Naive thymus-derived CD4-positive, alpha-beta T cell (primary cell): ENCODE measurements around the gene TMEM120B. TPM values are rescaled to one million over a fixed set of nuclear protein-coding genes. Genes with fewer than 3 reads are reported as not detected.
"Not testable (repeated sequence)": the region's sequence is repeated elsewhere in the genome, so short reads cannot be mapped to it uniquely, and the experiment has no call there.

Experiments used
- ATAC-seq: fragments of 150-1000 bp; cut with Tn5 transposase; 2 replicates; pipeline ENCODE4 v1.10.0; 2021; ENCODE audit warnings: mild to moderate bottlenecking, moderate library complexity
- CTCF ChIA-PET: fragments of 350-600 bp; sonication (Branson Sonifier 250); formaldehyde crosslinking; loops from one replicate; lab custom pipeline; 2021; ENCODE audit warnings: antibody characterized with exemption; lab: Charles Lee
- POLR2A ChIA-PET: fragments of 350-600 bp; sonication (Branson Sonifier 250); formaldehyde crosslinking; loops from one replicate; lab custom pipeline; 2021; ENCODE audit warnings: antibody characterized with exemption, inconsistent platforms; lab: Charles Lee
- DNase-seq, 9 donors: peaks; one replicate each; pipeline versions ENCODE4 v3.0.0 to v3.0.0-alpha.2; 2020 to 2022; ENCODE audit warnings: mixed read lengths in 1 of 9
- H3K27ac ChIP-seq: one replicate; pipeline ENCODE4 v1.7.0; 2013; ENCODE audit warnings: mild to moderate bottlenecking, low read depth, low read length, moderate library complexity
- H3K27me3 ChIP-seq, 2 donors: one replicate each; pipeline ENCODE4 v1.7.0; 2013; ENCODE audit warnings: low read length in 2 of 2, mild to moderate bottlenecking in 2 of 2, moderate library complexity in 2 of 2; ENCODE audit not compliant: control insufficient read depth in 2 of 2, insufficient read depth in 2 of 2
- H3K36me3 ChIP-seq, 3 experiments: 1 replicate in 2 of 3; 2 replicates in 1 of 3; pipeline ENCODE4 v1.7.0; 2013; ENCODE audit warnings: low read length in 3 of 3, mild to moderate bottlenecking in 3 of 3, moderate library complexity in 1 of 3; ENCODE audit not compliant: insufficient read depth in 3 of 3, control insufficient read depth in 2 of 3
- H3K4me1 ChIP-seq, 2 donors: one replicate each; pipeline ENCODE4 v1.7.0; 2013; ENCODE audit warnings: low read length in 2 of 2, mild to moderate bottlenecking in 2 of 2, moderate library complexity in 1 of 2; ENCODE audit not compliant: control insufficient read depth in 2 of 2, insufficient read depth in 2 of 2
- H3K4me3 ChIP-seq: 2 replicates; pipeline ENCODE4 v1.7.0; 2013; ENCODE audit warnings: mild to moderate bottlenecking, low read length
- H3K9me3 ChIP-seq, 3 experiments: 1 replicate in 2 of 3; 2 replicates in 1 of 3; pipeline ENCODE4 v1.7.0; 2013; ENCODE audit warnings: low read length in 3 of 3; ENCODE audit not compliant: control insufficient read depth in 2 of 3
- H3K27ac Mint-ChIP-seq, 9 donors: one replicate each; pipeline ENCODE4 v1.8.0; 2020 to 2022; ENCODE audit warnings: mixed read lengths in 9 of 9, mild to moderate bottlenecking in 8 of 9, moderate library complexity in 5 of 9, inconsistent platforms in 2 of 9
- H3K27me3 Mint-ChIP-seq, 5 donors: one replicate each; pipeline ENCODE4 v1.8.0; 2021 to 2022; ENCODE audit warnings: mixed read lengths in 5 of 5, mild to moderate bottlenecking in 1 of 5
- H3K36me3 Mint-ChIP-seq, 5 donors: one replicate each; pipeline ENCODE4 v1.8.0; 2020 to 2022; ENCODE audit warnings: mixed read lengths in 5 of 5, mild to moderate bottlenecking in 3 of 5, inconsistent platforms in 1 of 5
- H3K4me1 Mint-ChIP-seq, 7 donors: one replicate each; pipeline ENCODE4 v1.8.0; 2020 to 2022; ENCODE audit warnings: mixed read lengths in 7 of 7, mild to moderate bottlenecking in 3 of 7, inconsistent platforms in 1 of 7
- H3K4me3 Mint-ChIP-seq, 10 donors: one replicate each; pipeline ENCODE4 v1.8.0; 2020 to 2022; ENCODE audit warnings: mild to moderate bottlenecking in 10 of 10, mixed read lengths in 10 of 10, moderate library complexity in 6 of 10, inconsistent platforms in 2 of 10
- H3K9me3 Mint-ChIP-seq, 11 donors: one replicate each; pipeline ENCODE4 v1.8.0; 2020 to 2022; ENCODE audit warnings: mixed read lengths in 11 of 11, mild to moderate bottlenecking in 4 of 11, inconsistent platforms in 1 of 11, moderate library complexity in 1 of 11
- intact Hi-C, 2 donors: fragments of 100-400 bp; cut with micrococcal nuclease; formaldehyde crosslinking; loops; one replicate each; pipeline ENCODE4 v1.15.1; 2023
- polyA plus RNA-seq, 2 donors: library from polyadenylated mRNA; unstranded; fragments of 300-500 nt; fragmentation: Illumina TruSeq; gene quantifications; one replicate each; pipeline ENCODE4 v1.2.3, GENCODE V29; 2021
- total RNA-seq, 6 experiments: library from RNA in 5 of 6; stranded (reverse) in 5 of 6; gene quantifications; 1 replicate in 5 of 6; 2 replicates in 1 of 6; pipeline ENCODE4 v1.2.3 and lab custom pipeline; 2021 to 2026

TMEM120B gene
- total and polyA plus RNA-seq, 7 experiments from 2014 or later: 1.3 to 14.3 (median 8.9) TPM

- Histone ChIP-seq H3K4me3 (no peak overlapping the region), H3K27ac (no peak overlapping the region), H3K4me1 (no peaks in the 10 kb centered on the region), H3K27me3 (no peaks in the 10 kb centered on the region), H3K9me3 (no peaks in the 10 kb centered on the region), H3K36me3 (no peaks in the 10 kb centered on the region)
- Mint-ChIP-seq H3K4me3 (no peak overlapping the region), H3K36me3 (peaks cover 0 to 16% (median 0%) of the 10 kb centered on the region in 5 donors), H3K27me3 (no peaks in the 10 kb centered on the region), H3K4me1 (peaks cover 0 to 11% (median 2%) of the 10 kb centered on the region in 7 donors), H3K27ac (no peak overlapping the region), H3K9me3 (peaks cover 0 to 3% (median 0%) of the 10 kb centered on the region in 11 donors)
- CTCF ChIA-PET: interaction anchor here (0.6 kb wide), 1 partner anchor 66 kb away, joined by 5 read pairs; no protein-coding TSS in a partner anchor
- intact Hi-C loops: no loop called here
- POLR2A ChIA-PET: no interaction called here
- ATAC-seq (no peak), DNase-seq (no peak)
These were observed 38.5 kb downstream of the TMEM120B start for GRCh38 chr12:121751034-121751433.

GRCh38 chr12:121751749-121752351, 39.3 kb downstream of the TMEM120B start:
- POLR2A ChIA-PET: no interaction called here
- Histone ChIP-seq H3K36me3 (no peaks in the 10 kb centered on the region), H3K4me1 (peaks cover 0 to 3% of the 10 kb centered on the region in 2 donors), H3K9me3 (no peaks in the 10 kb centered on the region), H3K4me3 (no peak overlapping the region), H3K27ac (no peak overlapping the region), H3K27me3 (no peaks in the 10 kb centered on the region)
- Mint-ChIP-seq H3K27ac (no peak overlapping the region), H3K36me3 (peaks cover 0 to 18% (median 0%) of the 10 kb centered on the region in 5 donors), H3K4me1 (peaks cover 4 to 19% (median 5%) of the 10 kb centered on the region in 7 donors), H3K4me3 (peak overlapping the region in 1 of 10 donors; percentile 39), H3K9me3 (peaks cover 0 to 3% (median 0%) of the 10 kb centered on the region in 11 donors), H3K27me3 (no peaks in the 10 kb centered on the region)
- DNase-seq (no peak), ATAC-seq (no peak)
- CTCF ChIA-PET: no interaction called here
- intact Hi-C loops: no loop called here

- Histone ChIP-seq H3K9me3 (no peaks in the 10 kb centered on the region), H3K4me1 (peaks cover 0 to 3% of the 10 kb centered on the region in 2 donors), H3K36me3 (no peaks in the 10 kb centered on the region), H3K27me3 (no peaks in the 10 kb centered on the region), H3K4me3 (no peak overlapping the region), H3K27ac (no peak overlapping the region)
- Mint-ChIP-seq H3K36me3 (peaks cover 0 to 15% (median 0%) of the 10 kb centered on the region in 5 donors), H3K4me1 (peaks cover 5 to 19% (median 5%) of the 10 kb centered on the region in 7 donors), H3K27ac (peak overlapping the region in 1 of 9 donors; percentile 25), H3K4me3 (no peak overlapping the region), H3K27me3 (no peaks in the 10 kb centered on the region), H3K9me3 (peaks cover 0 to 3% (median 0%) of the 10 kb centered on the region in 11 donors)
- CTCF ChIA-PET: no interaction called here
- DNase-seq (no peak), ATAC-seq (no peak)
- intact Hi-C loops: no loop called here
- POLR2A ChIA-PET: no interaction called here
These were observed 41.3 kb downstream of the TMEM120B start for GRCh38 chr12:121753844-121754264.

GRCh38 chr12:121754836-121755235, 42.3 kb downstream of the TMEM120B start:
- ATAC-seq: no peak
- intact Hi-C loops: no loop called here
- ChIA-PET POLR2A (no interaction called here), CTCF (interaction anchor here (0.9 kb wide), 1 partner anchor 73 kb away, joined by 6 read pairs; no protein-coding TSS in a partner anchor)
- no peak overlapping the region for H3K27ac Mint-ChIP-seq
- no peaks in the 10 kb centered on the region for H3K27me3 ChIP-seq
- peaks cover 0 to 3% (median 0%) of the 10 kb centered on the region in 11 donors for H3K9me3 Mint-ChIP-seq
- H3K4me3 ChIP-seq: no peak overlapping the region
- peaks cover 0 to 10% (median 0%) of the 10 kb centered on the region in 5 donors for H3K36me3 Mint-ChIP-seq
- H3K4me1 ChIP-seq: peaks cover 0 to 3% of the 10 kb centered on the region in 2 donors
- no peak for DNase-seq
- H3K9me3 ChIP-seq: no peaks in the 10 kb centered on the region
- no peaks in the 10 kb centered on the region for H3K27me3 Mint-ChIP-seq
- H3K36me3 ChIP-seq: no peaks in the 10 kb centered on the region
- no peak overlapping the region for H3K4me3 Mint-ChIP-seq
- H3K27ac ChIP-seq: no peak overlapping the region
- H3K4me1 Mint-ChIP-seq: peaks cover 4 to 17% (median 5%) of the 10 kb centered on the region in 7 donors

DNA sequence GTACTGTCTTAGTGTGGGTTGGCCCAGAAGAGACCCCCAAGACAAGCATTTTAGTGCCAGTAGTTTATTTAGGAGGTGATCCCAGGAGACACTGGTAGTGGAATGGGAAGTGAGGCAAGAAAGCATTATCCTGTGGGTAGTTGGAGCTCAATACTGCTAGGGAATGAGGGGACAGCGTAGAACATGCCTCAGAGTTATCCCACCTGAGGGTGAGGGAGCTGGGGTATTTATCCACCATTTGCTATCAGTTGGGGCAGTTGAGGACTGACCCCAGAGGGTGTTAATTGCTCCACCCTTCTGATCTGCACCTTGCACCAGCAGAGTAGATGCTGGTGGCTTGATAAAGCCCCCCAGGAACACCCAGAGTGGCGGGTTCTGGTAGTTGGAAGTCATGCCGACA, 43.0 kb downstream of the TMEM120B start:
- no peaks in the 10 kb centered on the region for H3K9me3 ChIP-seq
- ChIA-PET CTCF (interaction anchor here (0.9 kb wide), 1 partner anchor 73 kb away, joined by 6 read pairs; no protein-coding TSS in a partner anchor), POLR2A (no interaction called here)
- H3K36me3 ChIP-seq: no peaks in the 10 kb centered on the region
- Mint-ChIP-seq H3K9me3 (no peaks in the 10 kb centered on the region), H3K4me1 (peaks cover 4 to 14% (median 5%) of the 10 kb centered on the region in 7 donors), H3K4me3 (no peak overlapping the region), H3K27ac (no peak overlapping the region), H3K36me3 (peaks cover 0 to 6% (median 0%) of the 10 kb centered on the region in 5 donors), H3K27me3 (no peaks in the 10 kb centered on the region)
- H3K4me3 ChIP-seq: no peak overlapping the region
- H3K27ac ChIP-seq: no peak overlapping the region
- no peak for DNase-seq
- no peaks in the 10 kb centered on the region for H3K27me3 ChIP-seq
- peaks cover 0 to 3% of the 10 kb centered on the region in 2 donors for H3K4me1 ChIP-seq
- ATAC-seq: no peak
- intact Hi-C loops: no loop called here

- H3K9me3 Mint-ChIP-seq, H3K27ac Mint-ChIP-seq, H3K36me3 Mint-ChIP-seq, H3K4me3 ChIP-seq, H3K36me3 ChIP-seq, ATAC-seq, H3K4me3 Mint-ChIP-seq, H3K9me3 ChIP-seq, H3K27me3 Mint-ChIP-seq, POLR2A ChIA-PET, intact Hi-C loops, H3K27me3 ChIP-seq, DNase-seq, CTCF ChIA-PET, H3K4me1 ChIP-seq, H3K27ac ChIP-seq: not testable (repeated sequence)
- H3K4me1 Mint-ChIP-seq: peaks cover 3 to 18% (median 5%) of the 10 kb centered on the region in 7 donors
These were observed 46.0 kb downstream of the TMEM120B start for GRCh38 chr12:121758536-121758935.

DNA sequence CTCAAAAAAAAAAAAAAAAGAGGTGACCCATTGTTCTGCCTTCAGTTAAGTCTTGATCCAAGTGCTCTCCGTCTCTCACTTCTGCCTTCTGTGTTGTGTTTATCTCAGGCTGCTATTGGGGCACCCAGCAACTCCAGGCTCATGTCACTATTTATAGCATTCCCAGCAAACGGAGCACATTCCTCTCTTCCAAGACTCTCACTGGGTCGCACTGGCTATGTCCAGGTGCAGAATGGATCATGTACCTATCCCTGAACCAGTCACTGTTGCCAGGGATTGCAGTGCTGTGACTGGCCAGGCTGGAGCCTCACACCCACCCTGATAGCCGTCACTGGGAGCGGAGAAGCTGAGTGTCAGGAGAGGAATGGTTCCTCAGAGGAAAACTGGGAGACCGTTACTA, 49.7 kb downstream of the TMEM120B start:
- CTCF ChIA-PET: no interaction called here
- Histone ChIP-seq H3K4me3 (no peak overlapping the region), H3K36me3 (no peaks in the 10 kb centered on the region), H3K4me1 (no peaks in the 10 kb centered on the region), H3K9me3 (no peaks in the 10 kb centered on the region), H3K27ac (no peak overlapping the region), H3K27me3 (no peaks in the 10 kb centered on the region)
- POLR2A ChIA-PET: no interaction called here
- Mint-ChIP-seq H3K36me3 (peaks cover 0 to 3% (median 0%) of the 10 kb centered on the region in 5 donors), H3K4me1 (peaks cover 0 to 4% (median 0%) of the 10 kb centered on the region in 7 donors), H3K9me3 (no peaks in the 10 kb centered on the region), H3K27ac (no peak overlapping the region), H3K27me3 (no peaks in the 10 kb centered on the region), H3K4me3 (no peak overlapping the region)
- intact Hi-C loops: no loop called here
- ATAC-seq (no peak), DNase-seq (no peak)
